Activated naive CD4-positive, alpha-beta T cell treated with anti-CD3 and anti-CD28 coated beads for 36 hours (primary cell): ENCODE results near the gene OLFM4. TPM values are rescaled to one million over a fixed set of nuclear protein-coding genes. Genes with fewer than 3 reads are reported as not detected.
"Not testable (repeated sequence)": the region's sequence is repeated elsewhere in the genome, so short reads cannot be mapped to it uniquely, and the experiment has no call there.

Experiments
- CTCF ChIA-PET: fragments of 350-600 bp; sonication (Branson Sonifier 250); formaldehyde crosslinking; loops from one replicate; lab custom pipeline; 2021; ENCODE audit warnings: antibody characterized with exemption; lab: Charles Lee
- DNase-seq: peaks from one replicate; pipeline ENCODE4 v3.0.0-alpha.2; 2020
- H3K27ac Mint-ChIP-seq: one replicate; pipeline ENCODE4 v1.8.0; 2021; ENCODE audit warnings: mild to moderate bottlenecking, mixed read lengths
- H3K27me3 Mint-ChIP-seq: one replicate; pipeline ENCODE4 v1.8.0; 2021; ENCODE audit warnings: low read depth, mixed read lengths
- H3K36me3 Mint-ChIP-seq: one replicate; pipeline ENCODE4 v1.8.0; 2021; ENCODE audit warnings: low read depth, mixed read lengths
- H3K4me1 Mint-ChIP-seq: one replicate; pipeline ENCODE4 v1.8.0; 2021; ENCODE audit warnings: low read depth, mixed read lengths
- H3K4me3 Mint-ChIP-seq: one replicate; pipeline ENCODE4 v1.8.0; 2021; ENCODE audit warnings: mild to moderate bottlenecking, moderate library complexity, mixed read lengths
- H3K9me3 Mint-ChIP-seq: one replicate; pipeline ENCODE4 v1.8.0; 2021; ENCODE audit warnings: mixed read lengths
- intact Hi-C: fragments of 100-400 bp; cut with micrococcal nuclease; formaldehyde crosslinking; loops from one replicate; pipeline ENCODE4 v1.15.1; 2023
- total RNA-seq, 2 experiments: library from RNA; stranded (reverse); gene quantifications; one replicate each; pipeline ENCODE4 v1.2.3, GENCODE V29; 2021

The OLFM4 gene
- total RNA-seq, 2 experiments from 2014 or later, result not detected

DNA sequence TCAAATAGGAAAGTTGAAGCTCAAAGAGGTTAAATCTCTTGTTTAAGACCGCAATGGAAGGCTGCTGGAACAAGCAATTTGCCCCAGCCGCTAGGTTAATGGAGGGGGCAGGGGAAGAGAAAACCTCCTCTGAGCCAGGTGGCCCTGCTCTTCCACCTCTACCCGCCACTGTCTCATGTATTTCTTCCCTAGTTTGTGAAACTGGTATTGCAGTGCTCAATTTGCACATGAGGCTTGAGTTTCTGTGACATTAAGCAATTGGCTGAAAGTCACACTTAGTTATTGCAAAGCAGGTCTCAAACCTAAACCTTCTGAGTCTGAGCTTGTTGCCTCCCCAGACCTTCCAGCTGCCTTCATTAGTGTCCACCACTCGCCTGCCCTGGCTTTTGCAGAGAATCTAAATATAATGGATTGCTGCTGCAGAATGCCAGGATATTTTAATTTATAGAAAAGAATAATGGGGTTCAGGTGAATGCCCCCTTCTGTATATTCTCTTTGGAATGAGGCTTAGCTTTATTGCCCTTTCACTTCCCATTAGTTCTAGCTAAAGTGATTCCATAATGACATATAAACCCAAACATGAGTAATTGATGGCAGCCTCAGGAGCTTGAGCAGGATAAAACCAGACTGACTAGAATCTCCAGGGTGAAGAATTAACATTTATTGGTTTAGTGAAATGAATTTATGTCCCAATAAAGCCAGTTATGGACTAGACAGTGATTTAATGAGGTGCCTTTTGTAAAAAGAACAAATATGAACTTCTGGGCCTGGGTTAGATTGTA lies 27.0 kb upstream of the OLFM4 start:
- H3K9me3 Mint-ChIP-seq, result no peaks in the 10 kb centered on the region
- no peak overlapping the region for H3K27ac Mint-ChIP-seq
- DNase-seq, result no peak
- H3K36me3 Mint-ChIP-seq, result no peaks in the 10 kb centered on the region
- H3K4me3 Mint-ChIP-seq, result no peak overlapping the region
- intact Hi-C loops, result no loop called here
- CTCF ChIA-PET, result no interaction called here
- H3K4me1 Mint-ChIP-seq, result no peaks in the 10 kb centered on the region
- peaks cover 8% of the 10 kb centered on the region for H3K27me3 Mint-ChIP-seq

DNA sequence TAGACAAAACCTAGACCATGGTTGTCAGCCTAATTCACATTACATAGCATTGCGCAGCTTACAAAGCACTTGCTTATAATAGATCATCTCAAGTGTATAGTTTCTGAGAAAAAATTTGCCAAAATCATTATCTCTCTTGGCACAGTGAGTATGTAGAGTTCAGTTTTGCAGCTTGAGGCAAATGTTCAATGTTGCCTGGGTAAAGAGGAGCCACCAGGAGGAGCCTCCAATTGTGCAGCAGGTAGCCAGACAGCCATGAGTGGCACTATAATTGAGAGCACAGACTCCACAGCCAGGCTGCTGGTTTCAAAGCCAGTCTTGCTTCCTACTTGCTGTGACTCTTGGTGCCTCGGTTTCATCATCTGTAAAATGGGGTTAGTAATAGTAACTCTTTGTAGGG lies 24.0 kb upstream of the OLFM4 start:
- H3K36me3 Mint-ChIP-seq, result no peaks in the 10 kb centered on the region
- no peak overlapping the region for H3K4me3 Mint-ChIP-seq
- peaks cover 3% of the 10 kb centered on the region for H3K4me1 Mint-ChIP-seq
- no peaks in the 10 kb centered on the region for H3K9me3 Mint-ChIP-seq
- intact Hi-C loops, result no loop called here
- H3K27ac Mint-ChIP-seq, result no peak overlapping the region
- CTCF ChIA-PET, result no interaction called here
- no peak for DNase-seq
- H3K27me3 Mint-ChIP-seq, result peaks cover 11% of the 10 kb centered on the region

DNA sequence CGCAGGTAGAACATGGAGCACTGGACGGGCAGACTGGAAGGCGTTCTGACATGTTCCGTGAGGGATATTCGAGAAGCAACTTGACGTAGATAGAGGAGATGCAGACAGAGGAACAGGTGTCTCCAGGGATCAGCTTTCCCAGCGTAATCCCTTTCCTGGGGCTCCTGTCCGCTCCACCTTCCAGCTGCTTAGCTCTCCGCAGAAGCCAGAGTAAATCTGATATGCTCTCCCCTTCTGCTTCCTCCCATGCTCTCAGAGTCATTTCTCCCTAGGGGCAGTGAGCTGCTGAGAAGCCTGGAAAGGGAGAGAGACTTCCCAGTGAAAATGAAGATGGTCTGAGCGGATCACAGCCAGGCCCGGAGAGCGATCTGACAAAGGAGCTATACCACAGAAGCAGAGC lies 23.0 kb upstream of the OLFM4 start:
- CTCF ChIA-PET, result no interaction called here
- Mint-ChIP-seq H3K27ac (no peak overlapping the region), H3K9me3 (no peaks in the 10 kb centered on the region), H3K36me3 (no peaks in the 10 kb centered on the region), H3K4me3 (no peak overlapping the region), H3K27me3 (peaks cover 11% of the 10 kb centered on the region), H3K4me1 (peaks cover 3% of the 10 kb centered on the region)
- intact Hi-C loops, result no loop called here
- DNase-seq, result no peak

DNA sequence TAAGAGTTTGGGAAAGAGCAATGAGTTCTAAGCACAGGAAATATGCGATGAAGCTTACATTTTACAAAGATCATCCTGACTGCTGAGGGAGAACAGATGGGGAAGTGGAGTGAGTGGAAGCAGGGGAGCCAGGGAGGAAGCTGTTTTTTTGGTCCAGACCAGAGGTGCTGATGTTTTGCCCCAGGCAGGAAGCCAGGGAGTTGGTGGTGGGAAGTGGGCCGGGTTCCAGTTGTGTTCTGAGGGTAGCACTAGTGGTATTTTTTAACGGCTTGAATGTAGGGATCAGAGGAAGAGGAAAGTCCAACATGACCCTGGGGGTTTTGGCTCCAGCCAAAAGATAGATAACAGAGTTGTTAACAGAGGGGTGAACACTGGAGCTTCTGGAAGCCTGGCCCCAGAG lies 20.7 kb upstream of the OLFM4 start:
- H3K36me3 Mint-ChIP-seq, result no peaks in the 10 kb centered on the region
- peaks cover 26% of the 10 kb centered on the region for H3K27me3 Mint-ChIP-seq
- peaks cover 3% of the 10 kb centered on the region for H3K4me1 Mint-ChIP-seq
- H3K4me3 Mint-ChIP-seq, result no peak overlapping the region
- DNase-seq, result no peak
- CTCF ChIA-PET, result interaction anchor here (0.6 kb wide), 1 partner anchor 19 kb away, joined by 3 read pairs; no protein-coding TSS in a partner anchor
- no peaks in the 10 kb centered on the region for H3K9me3 Mint-ChIP-seq
- intact Hi-C loops, result no loop called here
- no peak overlapping the region for H3K27ac Mint-ChIP-seq

DNA sequence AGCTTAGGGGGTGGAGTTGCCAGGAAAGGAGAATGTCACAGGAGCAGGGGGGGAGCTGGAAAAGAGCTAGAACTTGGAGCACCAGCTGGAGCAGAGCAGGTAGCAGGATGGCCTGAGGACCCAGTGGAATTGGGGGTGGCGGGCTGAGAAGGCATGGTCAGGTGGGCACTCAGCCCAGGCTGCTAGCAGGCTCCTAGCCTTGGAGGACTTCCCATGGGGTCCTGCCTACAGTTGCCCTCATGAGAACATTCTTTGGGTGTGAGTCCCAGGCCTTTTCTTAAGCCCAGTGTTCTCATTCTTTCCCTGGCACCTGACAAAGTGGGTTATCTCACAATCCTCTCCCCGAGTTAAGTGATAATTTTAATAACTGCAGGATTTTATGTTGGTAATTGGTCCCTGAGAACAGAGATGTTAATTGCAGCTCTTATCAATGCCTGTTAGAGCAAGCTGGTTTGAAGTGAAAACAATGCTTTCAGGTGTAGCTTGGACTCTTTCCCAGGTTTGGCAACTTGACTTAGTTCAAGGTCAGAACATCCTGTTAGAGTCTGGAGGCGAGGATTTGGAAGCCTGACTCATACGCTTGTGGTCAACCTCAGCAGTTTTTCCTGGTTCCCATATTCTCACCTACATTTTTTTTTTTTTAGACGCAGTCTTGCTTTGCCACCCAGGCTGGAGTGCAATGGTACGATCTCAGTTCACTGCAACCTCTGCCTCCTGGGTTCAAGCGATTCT lies 18.1 kb upstream of the OLFM4 start:
- intact Hi-C loops, result no loop called here
- no peak for DNase-seq
- Mint-ChIP-seq H3K36me3 (no peaks in the 10 kb centered on the region), H3K27ac (no peak overlapping the region), H3K4me3 (no peak overlapping the region), H3K4me1 (peaks cover 3% of the 10 kb centered on the region), H3K27me3 (peaks cover 31% of the 10 kb centered on the region), H3K9me3 (no peaks in the 10 kb centered on the region)
- CTCF ChIA-PET, result interaction anchor here (0.7 kb wide), 1 partner anchor 244 kb away, joined by 4 read pairs; no protein-coding TSS in a partner anchor

DNA sequence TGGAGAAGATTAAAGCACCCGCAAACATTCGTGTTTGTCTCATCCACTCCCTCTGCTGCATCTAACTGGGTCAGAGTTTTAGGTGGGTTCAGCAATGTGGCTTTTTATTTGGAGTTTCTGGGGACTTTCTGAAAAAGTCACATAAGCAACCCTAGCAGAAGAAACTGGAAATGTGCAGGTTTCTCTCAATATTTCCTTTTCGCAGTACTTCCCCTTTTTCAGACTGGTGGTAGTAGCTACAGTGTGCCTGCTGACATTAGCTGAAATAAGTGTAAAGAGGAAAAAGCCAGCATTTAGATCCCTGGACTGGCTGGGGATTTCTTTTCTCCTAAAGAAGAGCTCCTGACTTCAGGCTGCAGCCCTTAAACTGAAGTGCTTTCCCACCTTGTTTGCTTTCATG lies 15.9 kb upstream of the OLFM4 start:
- intact Hi-C loops, result no loop called here
- CTCF ChIA-PET, result interaction anchor here (0.7 kb wide), 1 partner anchor 44 kb away, joined by 4 read pairs; no protein-coding TSS in a partner anchor
- no peak for DNase-seq
- no peak overlapping the region for H3K4me3 Mint-ChIP-seq
- H3K27me3 Mint-ChIP-seq, result peaks cover 28% of the 10 kb centered on the region
- H3K36me3 Mint-ChIP-seq, result no peaks in the 10 kb centered on the region
- peaks cover 3% of the 10 kb centered on the region for H3K9me3 Mint-ChIP-seq
- H3K27ac Mint-ChIP-seq, result no peak overlapping the region
- peaks cover 2% of the 10 kb centered on the region for H3K4me1 Mint-ChIP-seq

DNA sequence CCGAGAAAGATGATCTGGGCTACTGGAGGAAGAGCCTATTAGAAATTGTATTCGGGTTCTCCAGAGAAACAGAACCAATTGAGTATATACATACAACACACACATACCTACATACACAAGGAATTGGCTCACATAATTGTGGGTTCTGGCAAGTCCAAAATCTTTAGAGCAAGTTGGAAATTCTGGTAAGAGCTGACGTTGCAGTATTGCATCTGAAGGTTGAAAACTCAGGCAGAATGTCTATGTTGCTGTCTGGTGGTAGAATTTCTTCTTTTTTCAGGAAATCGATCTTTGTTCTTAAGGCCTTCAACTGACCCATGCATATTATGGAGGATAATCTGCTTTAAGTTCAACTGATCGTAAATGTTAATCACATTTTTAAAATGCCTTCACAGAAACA lies 15.5 kb upstream of the OLFM4 start:
- peaks cover 3% of the 10 kb centered on the region for H3K9me3 Mint-ChIP-seq
- H3K27me3 Mint-ChIP-seq, result peaks cover 26% of the 10 kb centered on the region
- H3K36me3 Mint-ChIP-seq, result no peaks in the 10 kb centered on the region
- CTCF ChIA-PET, result interaction anchor here (0.7 kb wide), 1 partner anchor 45 kb away, joined by 4 read pairs; no protein-coding TSS in a partner anchor
- no peak overlapping the region for H3K27ac Mint-ChIP-seq
- no peak overlapping the region for H3K4me3 Mint-ChIP-seq
- intact Hi-C loops, result no loop called here
- H3K4me1 Mint-ChIP-seq, result no peaks in the 10 kb centered on the region
- no peak for DNase-seq

DNA sequence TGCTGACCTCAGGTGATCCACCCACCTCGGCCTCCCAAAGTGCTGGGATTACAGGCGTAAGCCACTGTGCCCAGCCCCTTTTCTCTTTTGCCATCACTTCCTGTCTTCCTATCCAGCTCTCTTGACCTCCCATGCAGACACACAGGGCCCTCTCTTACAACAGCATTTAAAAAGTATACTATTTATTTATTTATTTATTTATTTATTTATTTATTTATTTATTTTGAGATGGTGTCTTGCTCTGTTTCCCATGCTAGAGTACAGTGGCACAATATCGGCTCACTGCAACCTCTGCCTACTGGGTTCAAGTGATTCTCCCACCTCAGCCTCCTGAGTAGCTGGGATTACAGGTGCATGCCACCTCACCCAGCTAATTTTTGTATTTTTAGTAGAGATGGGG lies 14.6 kb upstream of the OLFM4 start:
- intact Hi-C loops, H3K27ac Mint-ChIP-seq, CTCF ChIA-PET, DNase-seq, H3K4me1 Mint-ChIP-seq, H3K36me3 Mint-ChIP-seq, H3K4me3 Mint-ChIP-seq, H3K9me3 Mint-ChIP-seq: not testable (repeated sequence)
- peaks cover 25% of the 10 kb centered on the region for H3K27me3 Mint-ChIP-seq

DNA sequence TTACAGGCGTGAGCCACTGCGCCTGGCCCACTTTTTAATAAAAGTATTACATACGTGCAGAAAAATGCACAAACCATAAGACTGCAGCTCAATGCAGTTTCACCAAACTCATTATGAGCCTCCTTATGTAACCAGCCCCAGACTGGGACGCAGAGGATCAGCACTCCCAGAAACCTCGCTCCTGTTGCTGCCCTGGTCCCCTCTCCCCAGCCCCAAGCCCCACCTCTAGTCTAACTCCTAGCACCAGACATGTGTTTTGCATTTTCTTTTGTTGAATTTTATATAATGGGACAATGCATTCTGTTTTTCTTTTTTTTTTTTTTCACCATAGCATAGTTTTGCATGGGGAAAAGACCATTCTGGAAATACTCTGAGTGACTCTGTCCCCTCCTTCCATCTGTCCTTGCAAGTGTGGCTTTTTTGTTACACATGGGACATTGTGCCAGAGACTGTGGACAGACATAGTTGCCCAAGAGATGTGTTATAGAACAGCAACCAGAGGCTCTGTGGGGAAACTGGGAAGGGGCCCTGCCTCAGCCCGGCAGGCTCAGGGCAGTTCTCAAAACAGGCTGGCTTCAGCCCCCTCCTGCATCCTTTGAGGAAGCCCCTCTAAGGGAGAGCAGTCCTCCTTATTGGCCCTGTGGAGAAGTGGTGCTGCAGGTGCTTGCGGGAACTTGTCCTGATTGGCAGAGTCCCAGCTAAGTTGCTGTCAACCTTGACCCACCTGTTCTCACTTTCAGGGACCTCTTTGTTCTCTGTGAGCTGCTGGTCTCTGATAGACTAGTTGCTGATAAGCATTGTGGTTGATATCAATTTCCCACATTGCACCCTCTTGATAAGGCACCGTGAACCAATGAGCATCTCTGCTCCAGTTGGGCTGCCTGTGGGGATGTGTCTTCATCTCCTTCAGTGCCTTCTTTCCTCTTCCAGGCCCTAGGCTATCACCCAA lies 13.8 kb upstream of the OLFM4 start:
- intact Hi-C loops, result no loop called here
- Mint-ChIP-seq H3K27me3 (peaks cover 25% of the 10 kb centered on the region), H3K4me1 (no peaks in the 10 kb centered on the region), H3K4me3 (no peak overlapping the region), H3K36me3 (no peaks in the 10 kb centered on the region), H3K27ac (no peak overlapping the region), H3K9me3 (peaks cover 3% of the 10 kb centered on the region)
- CTCF ChIA-PET, result interaction anchor here (0.7 kb wide), 1 partner anchor 187 kb away, joined by 3 read pairs; no protein-coding TSS in a partner anchor
- DNase-seq, result no peak

DNA sequence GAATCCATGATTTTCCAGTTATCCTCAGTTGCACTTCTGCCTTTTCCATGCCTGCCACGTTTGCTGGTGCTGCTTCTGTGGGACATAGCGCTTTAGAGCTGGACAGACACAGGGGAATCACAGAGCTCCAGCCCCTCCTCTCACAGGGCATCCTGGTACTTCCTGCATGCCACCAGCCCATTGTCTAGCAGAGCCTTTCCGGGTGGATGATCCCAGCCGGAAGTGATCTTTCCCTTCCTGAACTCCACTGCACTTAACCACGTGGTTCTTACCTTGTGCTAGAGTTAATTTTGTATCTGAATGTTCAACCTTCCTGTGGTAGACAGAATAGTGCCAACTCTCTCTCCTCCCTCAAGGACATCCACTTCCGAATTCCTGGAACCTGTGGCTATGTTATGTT lies 12.6 kb upstream of the OLFM4 start:
- H3K9me3 Mint-ChIP-seq, result peaks cover 3% of the 10 kb centered on the region
- intact Hi-C loops, result no loop called here
- H3K4me3 Mint-ChIP-seq, result no peak overlapping the region
- CTCF ChIA-PET, result no interaction called here
- no peak overlapping the region for H3K27ac Mint-ChIP-seq
- H3K36me3 Mint-ChIP-seq, result no peaks in the 10 kb centered on the region
- no peak for DNase-seq
- H3K27me3 Mint-ChIP-seq, result peaks cover 25% of the 10 kb centered on the region
- no peaks in the 10 kb centered on the region for H3K4me1 Mint-ChIP-seq

DNA sequence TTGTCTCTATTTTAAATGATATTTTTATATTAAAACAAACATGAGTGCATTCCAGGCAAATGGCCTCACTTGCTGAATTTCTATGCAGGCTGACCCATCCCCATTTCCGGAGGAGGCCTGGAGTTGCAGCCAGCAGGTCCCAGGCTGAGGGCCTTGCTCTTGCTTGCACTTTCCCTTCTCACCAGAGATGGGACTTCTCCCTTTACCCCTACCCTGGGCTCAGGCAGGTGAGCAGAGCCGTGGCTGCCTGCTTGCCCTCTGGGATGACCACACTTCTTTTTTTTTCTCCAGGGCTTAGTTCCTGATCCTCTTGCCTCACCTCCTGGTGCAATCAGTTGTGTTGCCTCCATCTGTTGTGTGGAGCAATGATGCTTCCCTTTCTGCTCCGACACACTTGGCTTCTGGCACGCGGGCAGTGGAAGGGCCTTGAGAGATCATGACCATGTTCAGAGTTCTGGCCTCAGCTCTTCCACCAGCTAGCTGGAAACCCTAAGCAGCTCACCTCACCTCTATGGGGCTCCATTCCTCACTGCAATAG lies 11.1 kb upstream of the OLFM4 start:
- Mint-ChIP-seq H3K36me3 (no peaks in the 10 kb centered on the region), H3K27me3 (peaks cover 13% of the 10 kb centered on the region), H3K9me3 (peaks cover 3% of the 10 kb centered on the region)

More for the DNA sequence above, 11.1 kb upstream of the OLFM4 start:
- CTCF ChIA-PET, result no interaction called here
- no peak for DNase-seq
- Mint-ChIP-seq H3K4me3 (no peak overlapping the region), H3K4me1 (no peaks in the 10 kb centered on the region), H3K27ac (no peak overlapping the region)
- intact Hi-C loops, result no loop called here
